ENCODE data around the gene OTC. TPM values are rescaled to one million over a fixed set of nuclear protein-coding genes. Genes with fewer than 3 reads are reported as not detected.

OTC gene
- total RNA-seq, 1 donor from 2014 or later, result 0.58 TPM

- no peaks in the 10 kb centered on the region for H3K4me1 ChIP-seq
- intact Hi-C loops (cut with micrococcal nuclease), result no loop called here
Observed at GRCh38 chrX:38341442-38341841, 11.0 kb upstream of the OTC start.

DNA sequence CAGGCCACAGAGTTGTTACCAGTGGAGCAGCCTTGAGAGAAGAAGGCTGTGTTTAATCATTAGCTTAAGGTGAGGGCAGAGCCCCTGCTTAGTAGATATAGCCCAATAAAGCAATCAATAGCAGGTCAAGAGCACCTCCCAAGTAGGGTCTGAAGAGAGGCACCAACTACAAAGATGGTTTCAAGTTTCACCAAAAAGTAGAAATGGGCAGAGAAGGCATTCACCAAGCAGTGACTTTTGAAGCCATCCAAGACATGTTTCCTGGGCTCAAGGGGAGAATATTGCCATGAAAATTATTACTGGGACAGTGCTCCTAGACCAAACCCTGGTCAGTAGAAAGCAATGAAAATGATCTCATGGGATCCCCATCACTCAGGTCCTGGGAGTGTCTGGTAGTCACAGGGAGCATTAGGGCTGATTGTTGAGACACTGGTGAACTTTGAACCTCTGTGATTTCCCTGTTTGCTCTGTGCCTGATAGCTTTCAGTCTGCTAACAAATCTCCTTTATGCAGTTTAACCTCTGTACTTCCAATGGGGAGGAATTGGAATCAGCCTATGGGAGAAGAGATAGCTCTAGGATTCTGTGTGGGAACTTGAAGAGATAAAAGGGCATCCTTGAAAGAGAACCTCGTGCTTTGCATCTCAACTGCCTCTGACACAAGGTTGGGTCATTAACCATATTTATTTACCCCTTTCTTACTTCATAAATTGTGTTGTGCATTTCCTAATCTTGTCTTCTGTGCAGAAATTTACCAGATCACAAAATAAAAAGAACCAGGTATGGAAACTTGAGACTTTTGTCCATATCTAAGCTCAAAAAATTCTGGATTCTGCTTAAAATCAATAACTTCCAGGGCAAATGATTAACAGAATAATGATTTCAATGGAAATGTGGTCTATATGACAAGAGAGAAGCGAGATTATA, 9.3 kb upstream of the OTC start:
- Histone ChIP-seq H3K9me3 (replicated peaks) (no peaks in the 10 kb centered on the region), H3K36me3 (no peaks in the 10 kb centered on the region), H3K27ac (replicated peaks) (no peak overlapping the region), H3K4me1 (no peaks in the 10 kb centered on the region), H3K4me3 (no peak overlapping the region), H3K27me3 (ENCODE audit: low read depth) (no peaks in the 10 kb centered on the region)
- no peak for DNase-seq
- intact Hi-C loops (cut with micrococcal nuclease), result no loop called here
- no peak for TF ChIP-seq CTCF (IDR thresholded peaks at IDR 0.05; ENCODE audit: borderline replicate concordance)

More at GRCh38 chrX:38341442-38341841, 11.0 kb upstream of the OTC start:
- Histone ChIP-seq H3K27me3 (ENCODE audit: low read depth) (no peaks in the 10 kb centered on the region), H3K9me3 (replicated peaks) (no peaks in the 10 kb centered on the region), H3K36me3 (no peaks in the 10 kb centered on the region), H3K4me3 (no peak overlapping the region), H3K27ac (replicated peaks) (no peak overlapping the region)
- no peak for DNase-seq
- TF ChIP-seq CTCF (IDR thresholded peaks at IDR 0.05; ENCODE audit: borderline replicate concordance), result no peak

- H3K27me3 ChIP-seq (ENCODE audit: low read depth), result no peaks in the 10 kb centered on the region
- H3K9me3 ChIP-seq (replicated peaks), result no peaks in the 10 kb centered on the region
- no peak for DNase-seq
- intact Hi-C loops (cut with micrococcal nuclease), result no loop called here
- no peak for TF ChIP-seq CTCF (IDR thresholded peaks at IDR 0.05; ENCODE audit: borderline replicate concordance)
- H3K4me1 ChIP-seq, result no peaks in the 10 kb centered on the region
- H3K36me3 ChIP-seq, result no peaks in the 10 kb centered on the region
- no peak overlapping the region for H3K4me3 ChIP-seq
- no peak overlapping the region for H3K27ac ChIP-seq (replicated peaks)
Observed at GRCh38 chrX:38346150-38346549, 6.3 kb upstream of the OTC start.

DNA sequence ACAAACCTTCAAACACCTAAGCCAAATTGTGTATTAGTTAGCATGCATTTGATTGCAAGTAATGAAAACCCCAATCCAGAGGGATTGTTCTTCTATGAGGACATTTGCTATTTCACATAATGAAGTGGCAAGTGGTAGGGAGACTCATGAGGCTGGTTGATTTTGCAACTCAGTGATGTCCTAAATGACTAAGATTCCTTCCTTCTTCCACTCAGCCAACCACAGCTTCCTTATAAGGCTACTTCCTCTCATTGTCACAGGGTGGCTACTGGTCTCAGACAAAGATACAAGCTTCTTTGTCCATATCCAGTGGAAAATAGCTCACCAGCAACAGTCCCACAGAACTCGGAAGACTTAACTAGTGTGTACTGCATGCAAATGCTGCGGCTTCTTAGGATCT, 5.3 kb upstream of the OTC start:
- no peak for DNase-seq
- Histone ChIP-seq H3K9me3 (replicated peaks) (no peaks in the 10 kb centered on the region), H3K27ac (replicated peaks) (peak overlapping the region; percentile 27), H3K27me3 (ENCODE audit: low read depth) (no peaks in the 10 kb centered on the region), H3K36me3 (no peaks in the 10 kb centered on the region), H3K4me3 (no peak overlapping the region), H3K4me1 (no peaks in the 10 kb centered on the region)
- no peak for TF ChIP-seq CTCF (IDR thresholded peaks at IDR 0.05; ENCODE audit: borderline replicate concordance)
- intact Hi-C loops (cut with micrococcal nuclease), result no loop called here

DNA sequence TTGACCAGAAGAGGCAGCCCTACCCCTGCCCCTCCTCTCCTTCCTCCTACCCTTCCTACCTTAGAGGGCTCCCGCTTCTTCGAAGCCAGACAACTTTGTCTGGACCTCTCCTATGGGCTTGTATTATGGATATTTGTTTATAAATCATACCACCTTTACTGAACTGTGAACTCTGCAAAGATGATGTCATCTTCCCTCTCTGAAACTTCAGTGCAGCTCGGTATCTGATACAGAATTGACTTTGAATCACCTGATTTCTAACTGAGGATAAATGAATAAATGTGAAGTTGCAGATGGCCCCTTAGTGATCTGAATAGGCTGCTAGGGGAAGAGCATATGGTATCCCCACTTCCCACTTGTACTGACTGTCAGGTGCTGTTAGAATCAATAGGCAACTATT, 1.1 kb upstream of the OTC start:
- Histone ChIP-seq H3K36me3 (no peaks in the 10 kb centered on the region), H3K27ac (replicated peaks) (no peak overlapping the region), H3K4me3 (no peak overlapping the region), H3K27me3 (ENCODE audit: low read depth) (no peaks in the 10 kb centered on the region), H3K4me1 (no peaks in the 10 kb centered on the region), H3K9me3 (replicated peaks) (no peaks in the 10 kb centered on the region)
- no peak for TF ChIP-seq CTCF (IDR thresholded peaks at IDR 0.05; ENCODE audit: borderline replicate concordance)
- no peak for DNase-seq
- intact Hi-C loops (cut with micrococcal nuclease), result no loop called here
